Measurements from ENCODE around the gene ALK. TPM values are rescaled to one million over a fixed set of nuclear protein-coding genes. Genes with fewer than 3 reads are reported as not detected.

Gene ALK
- total RNA-seq, 1 experiment from 2014 or later: not detected

DNA sequence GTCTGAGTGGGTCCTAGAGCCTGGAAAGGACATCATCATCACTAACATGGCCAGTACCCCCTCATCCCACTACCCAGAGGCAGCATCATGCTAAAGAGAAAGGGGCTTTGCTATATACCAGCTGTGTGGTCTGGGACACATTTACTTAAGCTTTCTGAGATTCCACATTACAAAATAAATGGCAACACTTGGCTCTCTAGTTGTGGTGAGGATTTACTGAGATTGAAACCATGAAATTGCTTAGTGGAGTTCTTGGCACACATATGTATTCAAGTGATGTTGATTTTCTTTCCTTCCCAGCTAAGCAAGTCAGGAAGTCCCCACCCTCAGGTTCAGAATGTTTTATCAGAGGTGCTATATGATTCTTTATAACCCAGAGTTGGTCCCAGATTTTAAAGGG lies 444.2 kb downstream of the ALK start:
- Histone ChIP-seq H2BK15ac (ENCODE audit: low read depth, low read length) (no peak overlapping the region), H3K79me2 (ENCODE audit: insufficient read depth, low read length) (no peaks in the 10 kb centered on the region), H4K5ac (ENCODE audit: insufficient read length, low read depth, low read length) (no peak overlapping the region), H3K27ac (ENCODE audit: insufficient read length, low read depth, low read length) (no peak overlapping the region), H2BK5ac (ENCODE audit: insufficient read length, low read length) (no peak overlapping the region), H2BK20ac (ENCODE audit: low read depth, low read length, poor library complexity, severe bottlenecking) (no peak overlapping the region), H3K9ac (ENCODE audit: extremely low read depth, insufficient read length, low read length) (no peak overlapping the region), H2BK12ac (ENCODE audit: insufficient read length, low read depth, low read length) (no peak overlapping the region), H2AK5ac (ENCODE audit: insufficient read length, low read length) (no peak overlapping the region), H3K23ac (ENCODE audit: insufficient read length, low read depth, low read length) (no peak overlapping the region), H4K91ac (ENCODE audit: insufficient read length, low read depth, low read length) (no peak overlapping the region), H3K18ac (ENCODE audit: insufficient read length, low read depth, low read length) (no peak overlapping the region), H2AFZ (ENCODE audit: low read length) (no peak overlapping the region), H3K4me1 (ENCODE audit: insufficient read depth, low read length) (no peaks in the 10 kb centered on the region), H3K56ac (ENCODE audit: insufficient read length, low read depth, low read length) (no peak overlapping the region), H2BK120ac (ENCODE audit: low read depth, low read length, poor library complexity, severe bottlenecking) (no peak overlapping the region), H3K23me2 (ENCODE audit: insufficient read length, low read depth, low read length, poor library complexity, severe bottlenecking) (no peaks in the 10 kb centered on the region), H3K4me2 (ENCODE audit: insufficient read depth, insufficient read length, low read length) (no peak overlapping the region), H3K4ac (ENCODE audit: low read depth, low read length) (no peak overlapping the region), H3K79me1 (ENCODE audit: insufficient read depth, low read depth, low read length, poor library complexity, severe bottlenecking) (no peaks in the 10 kb centered on the region), H3K27me3 (ENCODE audit: insufficient read depth, low read length) (no peaks in the 10 kb centered on the region), H3K9me3 (ENCODE audit: control insufficient read depth, low read depth, low read length) (no peaks in the 10 kb centered on the region), H4K20me1 (ENCODE audit: control insufficient read depth, insufficient read depth, insufficient read length) (no peaks in the 10 kb centered on the region), H4K8ac (replicated peaks; ENCODE audit: insufficient read length, low read depth, low read length) (no peak overlapping the region), H3T11ph (ENCODE audit: low read length) (no peak overlapping the region), H3K14ac (ENCODE audit: insufficient read depth, low read length) (no peak overlapping the region)
- H3K27ac Mint-ChIP-seq: no peak overlapping the region
- DNase-seq: no peak
- H3K27me3 Mint-ChIP-seq (ENCODE audit: low read depth): peaks cover 5% of the 10 kb centered on the region; the same call in 1 of the 2 replicates
- peaks cover 2 to 3% of the 10 kb centered on the region in 2 experiments; a peak in 4 of 5 replicates for H3K9me3 Mint-ChIP-seq
- H3K4me1 Mint-ChIP-seq: peaks cover 0 to 5% of the 10 kb centered on the region in 2 experiments; a peak in 2 of 4 replicates
- no peaks in the 10 kb centered on the region; a peak in 2 of 7 replicates for H3K36me3 Mint-ChIP-seq (ENCODE audit: insufficient read depth in 1 of 3, low read depth in 3 of 3)
- no peak for TF ChIP-seq CTCF (conservative IDR thresholded peaks at IDR 0.05)
- H3K4me3 Mint-ChIP-seq: no peak overlapping the region
